ENCODE measurements around the gene SERF1A. TPM values are rescaled to one million over a fixed set of nuclear protein-coding genes. Genes with fewer than 3 reads are reported as not detected.

SERF1A gene
- total RNA-seq, 2 donors from 2014 or later = 11.1 to 21.2 TPM

Small RNAs within 50 kb of the gene (small RNA-seq; reads per million reads assigned to genes)
- 0 reads per million in 2 donors for gene CDH12P1

Other genes with a start within 250 kb of the SERF1A start
- gene SMN1, start 24.4 kb downstream of the SERF1A start, total RNA-seq = 10 to 100 TPM; 10.8 to 39.9 TPM
- gene NAIP, start 124.7 kb downstream of the SERF1A start, total RNA-seq = 10 to 100 TPM; 10.3 to 16.4 TPM
- gene GTF2H2, start 167.0 kb downstream of the SERF1A start, total RNA-seq = 1 to 10 TPM; 6.5 to 9.1 TPM